Gastroesophageal sphincter (tissue), 3 donors: ENCODE measurements around the gene JMY.

Experiments
- EP300 ChIP-seq: sonication (generic); formaldehyde crosslinking; IDR thresholded peaks from one replicate; pipeline ENCODE4 v1.6.1; 2017; ENCODE audit warnings: antibody characterized with exemption, mild to moderate bottlenecking
- POLR2A ChIP-seq, 2 donors: fragments of 450-650 bp; IDR thresholded peaks; one replicate each; pipeline ENCODE4 v1.6.1; 2017; ENCODE audit warnings: antibody characterized with exemption in 2 of 2, mild to moderate bottlenecking in 2 of 2, moderate library complexity in 1 of 2
- TF ChIP-seq, protein P1 (sequence below), 4 experiments: fragments of 200-600 bp in 2 of 4; fragments of 450-650 bp in 2 of 4; sonication (generic) in 1 of 4; IDR thresholded peaks; one replicate each; pipeline ENCODE4 v1.5.1; 2017 to 2019; ENCODE audit warnings: antibody characterized with exemption in 4 of 4, mild to moderate bottlenecking in 2 of 4, moderate library complexity in 2 of 4

DNA sequence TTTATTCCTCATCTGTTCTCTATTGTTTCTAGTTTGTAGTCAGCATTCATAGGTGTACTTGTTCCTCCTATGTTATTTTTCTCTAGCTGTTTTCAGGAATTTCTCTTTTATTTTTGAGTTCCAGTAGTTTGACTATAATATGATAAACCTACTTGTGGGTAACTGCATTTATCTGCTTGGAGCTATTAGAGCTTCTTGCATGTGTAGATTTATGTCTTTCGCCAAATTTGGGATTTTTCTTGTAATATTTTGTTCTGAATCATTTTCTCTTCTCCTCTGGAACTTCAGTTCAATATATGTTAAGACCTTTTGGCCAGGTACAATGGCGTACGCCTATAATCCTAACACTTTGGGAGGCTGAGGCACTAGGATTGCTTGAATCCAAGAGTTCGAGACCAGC lies 37.4 kb downstream of the JMY start:
- TF ChIP-seq EP300 (no peak), POLR2A (IDR thresholded peaks at IDR 0.05) (no peak)
- TF ChIP-seq, protein P1, sequence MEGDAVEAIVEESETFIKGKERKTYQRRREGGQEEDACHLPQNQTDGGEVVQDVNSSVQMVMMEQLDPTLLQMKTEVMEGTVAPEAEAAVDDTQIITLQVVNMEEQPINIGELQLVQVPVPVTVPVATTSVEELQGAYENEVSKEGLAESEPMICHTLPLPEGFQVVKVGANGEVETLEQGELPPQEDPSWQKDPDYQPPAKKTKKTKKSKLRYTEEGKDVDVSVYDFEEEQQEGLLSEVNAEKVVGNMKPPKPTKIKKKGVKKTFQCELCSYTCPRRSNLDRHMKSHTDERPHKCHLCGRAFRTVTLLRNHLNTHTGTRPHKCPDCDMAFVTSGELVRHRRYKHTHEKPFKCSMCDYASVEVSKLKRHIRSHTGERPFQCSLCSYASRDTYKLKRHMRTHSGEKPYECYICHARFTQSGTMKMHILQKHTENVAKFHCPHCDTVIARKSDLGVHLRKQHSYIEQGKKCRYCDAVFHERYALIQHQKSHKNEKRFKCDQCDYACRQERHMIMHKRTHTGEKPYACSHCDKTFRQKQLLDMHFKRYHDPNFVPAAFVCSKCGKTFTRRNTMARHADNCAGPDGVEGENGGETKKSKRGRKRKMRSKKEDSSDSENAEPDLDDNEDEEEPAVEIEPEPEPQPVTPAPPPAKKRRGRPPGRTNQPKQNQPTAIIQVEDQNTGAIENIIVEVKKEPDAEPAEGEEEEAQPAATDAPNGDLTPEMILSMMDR (IDR thresholded peaks at IDR 0.05) = no peak
